GM11168 (cell line): ENCODE data around the gene TESK2.
"Not testable (repeated sequence)": the region's sequence is repeated elsewhere in the genome, so short reads cannot be mapped to it uniquely, and the experiment has no call there.

ENCODE experiments used
- in situ Hi-C: fragments of 300-500 bp; cut with MboI; formaldehyde crosslinking; loops from one replicate; pipeline ENCODE4 v1.12.0; 2022; ENCODE audit warnings: low sequenced_read_pairs; ENCODE audit not compliant: unreplicated experiment

The TESK2 gene

DNA sequence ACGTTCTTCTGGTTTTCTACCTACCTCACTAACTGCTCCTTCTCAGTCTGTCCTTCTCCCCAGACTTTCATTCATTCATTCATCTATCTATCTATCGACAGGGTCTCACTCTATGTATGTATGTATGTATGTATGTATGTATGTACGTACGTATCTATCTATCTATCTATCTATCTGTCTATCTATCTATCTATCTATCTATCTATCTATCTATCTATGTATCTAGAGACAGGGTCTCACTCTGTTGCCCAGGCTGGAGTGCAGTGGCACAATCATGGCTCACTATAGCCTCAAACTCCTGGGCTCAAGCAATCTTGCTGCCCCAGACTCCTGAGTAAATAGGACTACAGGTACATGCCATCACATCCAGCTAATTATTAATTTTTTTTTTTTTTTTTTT, 106.8 kb downstream of the TESK2 start:
- in situ Hi-C loops: not testable (repeated sequence)

DNA sequence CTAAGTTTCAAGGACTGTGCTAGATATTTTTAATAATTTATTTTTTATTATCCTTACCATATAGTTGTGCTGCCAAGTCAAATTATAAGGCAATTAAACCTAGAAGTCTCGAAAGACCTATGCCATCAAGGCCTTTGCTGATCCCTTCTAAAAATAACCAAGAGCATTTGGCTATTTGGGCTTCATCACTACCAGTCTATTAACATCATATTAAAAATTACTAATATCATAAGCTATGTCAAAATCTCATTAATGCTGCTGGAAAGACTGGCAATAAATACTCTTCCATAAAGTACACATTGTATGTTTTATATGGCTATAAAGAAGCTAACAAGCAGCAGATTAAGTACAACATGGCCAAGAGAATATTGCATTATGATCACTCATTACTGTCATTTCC, 107.8 kb downstream of the TESK2 start:
- in situ Hi-C loops: no loop called here

DNA sequence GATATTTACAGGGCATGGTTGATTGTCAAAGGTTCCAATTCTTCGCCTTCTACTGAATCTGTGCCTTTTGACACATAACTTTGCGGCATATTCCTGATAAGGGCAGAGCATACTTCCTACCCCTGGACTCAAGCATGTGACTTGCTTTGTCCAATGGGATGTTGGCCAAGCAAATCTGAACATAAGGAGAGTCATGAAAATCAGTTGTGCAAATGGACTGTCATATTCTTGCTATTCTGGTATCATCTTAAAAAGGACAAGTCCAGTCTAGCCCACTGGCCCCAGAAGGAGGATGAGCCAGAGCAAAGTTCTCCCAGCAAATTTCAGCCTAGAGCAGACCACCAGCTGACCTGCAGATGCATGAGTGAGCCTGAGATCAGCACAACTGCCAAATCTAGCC, 109.7 kb downstream of the TESK2 start:
- in situ Hi-C loops: no loop called here

DNA sequence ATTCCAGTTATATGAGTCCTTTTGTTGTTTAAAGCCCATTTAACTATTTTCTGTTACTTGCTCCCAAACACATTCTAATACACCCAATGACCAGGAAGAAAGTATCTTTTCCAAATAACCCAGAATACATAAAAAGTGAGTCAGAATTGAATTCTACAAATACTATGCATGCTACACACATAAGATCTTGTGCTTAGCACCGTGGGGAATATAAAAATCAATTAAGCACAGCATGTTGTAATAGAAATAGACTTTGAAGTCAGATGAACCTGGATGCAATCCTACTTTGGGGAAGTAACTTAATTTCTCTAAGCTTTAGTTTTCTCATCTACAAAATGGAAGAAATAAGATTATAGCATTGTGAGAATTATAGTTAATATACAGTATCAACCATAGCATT, 110.2 kb downstream of the TESK2 start:
- in situ Hi-C loops: no loop called here

DNA sequence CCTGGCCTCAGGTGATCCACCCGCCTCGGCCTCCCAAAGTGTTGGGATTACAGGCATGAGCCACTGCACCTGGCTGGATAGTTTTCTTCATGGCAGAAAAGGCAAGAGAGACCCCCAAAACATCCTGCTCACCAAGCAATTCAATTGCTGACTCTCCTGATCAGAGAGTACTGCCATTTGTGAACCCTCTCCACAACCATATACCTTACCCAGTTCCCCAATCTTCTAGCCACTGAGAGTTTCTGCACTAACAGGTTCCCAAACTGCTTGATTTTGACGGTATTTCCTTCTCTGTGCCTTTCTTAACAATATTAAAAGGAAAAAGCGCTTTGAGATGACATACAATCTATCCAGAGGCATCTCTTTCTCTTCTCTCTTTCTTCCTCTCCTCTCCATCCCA, 110.8 kb downstream of the TESK2 start:
- in situ Hi-C loops: no loop called here

DNA sequence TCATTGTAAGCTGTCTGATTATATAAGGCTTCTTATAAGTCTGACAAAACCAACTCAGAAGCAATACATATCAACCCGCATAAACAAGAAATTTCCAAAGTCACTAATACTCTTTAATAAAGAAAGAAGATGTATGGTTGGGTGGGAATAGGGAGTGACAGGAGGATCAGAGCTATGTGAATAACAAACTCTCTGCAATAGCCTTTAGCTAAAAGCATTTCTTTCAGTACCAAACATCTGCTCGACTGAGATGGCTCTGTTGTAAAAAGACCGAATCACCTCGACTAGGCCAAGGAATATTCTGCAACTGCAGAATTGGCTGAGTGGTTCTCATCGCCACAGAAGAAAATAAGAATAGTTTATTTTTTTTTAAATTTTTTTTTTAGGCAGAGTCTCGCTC, 111.4 kb downstream of the TESK2 start:
- in situ Hi-C loops: no loop called here

DNA sequence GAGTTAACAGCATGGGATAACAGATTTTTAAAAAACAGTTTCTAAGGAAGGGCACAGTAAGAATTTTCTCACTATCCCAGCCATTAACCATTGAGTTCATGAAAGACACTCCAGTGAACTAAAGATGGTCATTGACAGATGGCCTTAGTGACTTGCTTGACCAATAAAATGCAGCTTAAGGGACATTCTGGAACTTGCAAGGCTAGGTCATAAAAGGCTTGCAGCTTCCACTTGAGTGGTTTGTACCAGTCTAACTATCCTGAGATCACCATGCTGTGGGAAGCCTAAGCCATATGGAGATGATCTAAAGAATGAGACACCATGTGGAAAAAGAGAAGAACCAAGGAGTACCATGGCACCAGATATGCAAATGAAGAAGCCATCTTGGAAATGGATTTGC, 112.8 kb downstream of the TESK2 start:
- in situ Hi-C loops: no loop called here

DNA sequence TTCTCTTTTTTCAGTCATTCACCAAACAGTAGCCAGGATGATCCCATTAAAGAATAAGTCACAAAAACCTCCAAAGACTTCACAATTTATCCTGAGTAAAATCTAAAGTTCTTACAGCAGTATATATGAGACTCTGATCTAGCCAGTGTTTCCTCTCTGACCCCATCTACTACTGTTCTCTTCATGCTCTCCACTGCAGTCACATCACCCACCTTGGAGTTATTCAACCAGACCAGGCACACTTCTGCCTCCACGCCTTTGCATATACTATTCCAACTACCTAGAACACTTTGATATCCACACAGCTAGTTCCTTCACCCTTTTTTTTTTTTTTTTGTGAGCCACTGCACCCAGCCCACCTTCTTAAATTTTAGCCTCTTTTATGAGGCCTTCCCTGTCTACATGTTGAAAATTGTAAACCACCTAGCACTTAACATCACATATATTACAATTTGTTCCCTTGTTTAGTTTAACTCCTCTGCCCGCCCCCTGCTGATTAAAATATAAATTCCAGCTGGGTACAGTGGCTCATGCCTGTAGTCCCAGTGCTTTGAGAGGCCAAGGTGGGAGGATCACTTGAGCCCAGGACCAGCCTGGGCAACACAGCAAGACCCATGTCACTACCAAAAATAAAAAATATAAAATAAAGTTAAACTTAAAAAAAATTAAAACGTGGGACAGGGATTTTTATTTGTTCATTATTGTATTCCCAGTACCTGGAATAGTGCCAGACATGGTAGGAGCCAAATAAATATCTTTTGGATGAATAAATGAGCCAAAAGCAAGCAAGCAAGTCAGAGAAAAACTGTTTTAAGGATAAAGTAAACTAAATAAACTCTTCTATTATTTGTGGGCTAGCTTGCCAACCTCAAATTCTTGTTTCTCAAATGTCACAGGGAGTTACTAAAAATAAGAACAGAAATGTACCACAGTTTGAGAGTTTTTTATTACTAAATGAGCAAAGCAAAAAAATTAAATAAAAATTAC, 115.6 kb downstream of the TESK2 start:
- in situ Hi-C loops: no loop called here

DNA sequence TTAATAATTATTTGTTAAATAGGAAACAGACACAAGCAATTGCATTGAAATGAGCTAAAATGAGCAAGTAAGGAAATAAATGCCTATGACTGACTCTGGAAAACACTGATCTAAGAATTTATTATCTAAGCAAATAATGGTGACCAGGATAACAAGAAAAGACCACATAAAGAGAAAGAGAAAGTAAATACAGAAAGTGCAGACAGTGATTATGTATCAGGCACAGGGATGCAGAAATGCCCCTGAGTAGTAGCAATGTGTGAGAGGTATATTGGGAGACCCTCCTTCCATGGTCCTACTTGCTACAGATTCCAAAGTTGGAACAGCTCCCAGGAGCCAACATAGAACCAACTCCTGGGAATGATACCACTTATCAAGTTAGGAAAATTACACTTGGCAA, 117.4 kb downstream of the TESK2 start:
- in situ Hi-C loops: no loop called here

DNA sequence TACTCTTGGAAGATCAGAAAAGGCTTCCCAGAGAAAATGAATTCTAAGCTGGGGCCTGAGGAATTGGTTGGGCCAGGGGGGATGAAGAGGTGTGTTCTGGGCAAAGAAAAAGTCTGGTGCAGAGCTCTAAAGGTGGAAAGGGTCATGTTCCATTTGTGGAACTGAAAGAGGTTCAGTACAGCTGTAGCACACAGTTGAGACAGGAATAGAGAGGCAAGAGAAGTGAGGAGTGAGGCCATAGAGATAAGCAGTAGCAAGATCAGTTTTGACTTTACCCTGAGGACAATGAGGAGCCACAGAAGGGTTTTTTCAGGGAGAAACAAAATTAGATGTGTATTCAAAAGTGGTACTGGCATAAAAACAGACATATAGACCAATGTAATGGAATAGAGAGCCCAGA, 120.4 kb downstream of the TESK2 start:
- in situ Hi-C loops: no loop called here

DNA sequence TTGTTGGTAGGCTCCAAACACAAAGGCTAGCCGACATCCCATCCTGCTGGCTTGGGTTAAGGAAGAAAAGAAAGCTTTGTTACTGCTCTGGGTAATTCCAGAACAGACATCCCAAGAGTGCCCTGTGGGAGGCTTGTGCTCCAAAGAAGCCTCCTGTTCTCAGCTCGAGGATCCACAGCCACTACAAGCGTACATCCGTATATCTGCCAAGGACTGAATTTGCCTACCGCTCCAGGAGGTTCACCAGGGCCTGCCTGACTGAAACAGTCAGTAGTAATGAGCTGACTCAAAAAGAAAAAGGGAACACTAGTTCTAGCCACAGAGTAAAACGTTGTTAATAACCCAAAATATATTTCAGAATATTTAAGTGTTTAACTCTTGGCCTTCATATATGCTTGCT, 125.9 kb downstream of the TESK2 start:
- in situ Hi-C loops: no loop called here

DNA sequence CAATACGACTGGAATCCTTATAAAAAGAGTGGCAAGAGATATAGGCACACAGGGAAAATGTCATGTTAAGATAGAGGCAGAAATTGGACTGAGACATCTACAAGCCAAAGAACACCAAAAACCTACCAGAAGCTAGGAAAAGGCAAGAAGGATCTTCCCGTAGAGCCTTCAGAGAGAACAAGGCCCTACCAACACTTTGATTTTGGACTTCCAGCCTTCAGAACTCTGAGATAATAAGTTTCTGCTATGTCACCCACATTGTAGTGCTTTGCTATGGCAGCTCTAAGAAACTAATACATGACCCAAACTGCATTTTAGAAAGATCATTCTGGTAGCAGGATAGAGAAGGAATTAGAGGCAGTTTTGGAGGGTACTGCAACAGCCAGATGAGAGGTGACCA, 126.7 kb downstream of the TESK2 start:
- in situ Hi-C loops: no loop called here

DNA sequence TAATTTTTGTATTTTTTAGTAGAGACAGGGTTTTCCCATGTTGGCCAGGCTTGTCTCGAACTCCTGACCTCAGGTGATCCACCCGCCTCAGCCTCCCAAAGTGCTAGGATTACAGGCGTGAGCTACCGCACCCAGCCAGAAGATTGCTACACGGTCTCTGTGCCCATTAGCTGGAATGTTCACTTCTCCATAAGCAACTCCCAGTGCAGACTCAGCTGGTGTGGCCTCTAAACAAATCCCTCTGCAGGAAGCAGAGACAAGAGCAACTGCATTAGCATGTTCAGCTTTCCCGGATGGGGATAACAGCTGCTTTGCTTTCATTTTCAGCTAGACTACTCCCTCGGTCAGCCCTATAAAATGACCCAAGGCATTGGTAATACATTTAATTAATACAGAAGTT, 130.0 kb downstream of the TESK2 start:
- in situ Hi-C loops: not testable (repeated sequence)

DNA sequence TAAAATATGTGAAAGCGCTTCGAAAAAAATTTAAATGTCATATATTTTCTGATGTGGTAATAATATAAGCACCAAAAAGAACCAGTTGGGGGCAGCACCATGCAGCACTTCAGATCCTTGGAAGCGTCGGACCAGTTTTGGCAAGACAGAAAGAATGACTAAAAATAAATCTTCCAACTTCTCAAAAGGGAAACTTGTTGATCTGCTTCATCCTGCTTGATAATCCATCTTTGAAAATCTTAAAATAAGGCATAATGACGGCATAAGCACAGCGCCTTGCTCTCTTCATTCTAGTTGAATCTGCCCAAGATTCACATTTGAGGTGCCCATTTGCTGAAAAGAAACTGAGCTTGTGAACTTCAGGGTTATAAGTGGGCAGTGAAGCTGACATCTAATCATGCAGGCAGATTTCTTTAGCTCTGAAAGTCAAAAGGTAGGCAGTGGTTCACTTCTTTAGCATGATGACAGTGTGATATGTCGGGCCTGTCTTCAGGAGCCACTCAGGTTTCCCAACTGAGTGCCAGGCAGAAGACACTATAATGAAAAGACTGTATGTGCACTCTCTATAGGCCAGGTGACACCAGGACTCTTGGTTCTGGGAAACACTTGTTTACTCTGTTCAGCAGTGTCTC, 131.0 kb downstream of the TESK2 start:
- in situ Hi-C loops: loop anchor here (5.0 kb wide), 1 partner anchor 207 kb away; no protein-coding TSS in a partner anchor

DNA sequence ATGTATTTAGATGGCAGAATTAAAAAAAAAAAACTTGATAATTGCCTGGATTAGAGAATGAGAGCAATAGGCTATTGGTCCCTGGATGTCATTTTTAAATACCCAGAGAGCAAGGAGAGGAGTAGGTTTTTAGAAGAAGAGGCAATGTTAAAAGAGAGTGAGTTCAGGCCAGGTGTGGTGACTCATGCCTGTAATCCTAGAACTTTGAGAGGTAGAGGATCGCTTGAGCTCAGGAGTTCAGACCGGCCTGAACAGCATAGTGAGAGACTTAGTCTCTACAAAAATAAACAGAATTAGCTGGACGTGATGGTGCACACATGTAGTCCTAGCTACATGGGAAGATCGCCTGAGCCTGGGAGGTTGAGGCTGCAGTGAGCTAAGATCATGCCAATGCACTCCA, 134.8 kb downstream of the TESK2 start:
- in situ Hi-C loops: loop anchor here (5.0 kb wide), 1 partner anchor 211 kb away; no protein-coding TSS in a partner anchor

DNA sequence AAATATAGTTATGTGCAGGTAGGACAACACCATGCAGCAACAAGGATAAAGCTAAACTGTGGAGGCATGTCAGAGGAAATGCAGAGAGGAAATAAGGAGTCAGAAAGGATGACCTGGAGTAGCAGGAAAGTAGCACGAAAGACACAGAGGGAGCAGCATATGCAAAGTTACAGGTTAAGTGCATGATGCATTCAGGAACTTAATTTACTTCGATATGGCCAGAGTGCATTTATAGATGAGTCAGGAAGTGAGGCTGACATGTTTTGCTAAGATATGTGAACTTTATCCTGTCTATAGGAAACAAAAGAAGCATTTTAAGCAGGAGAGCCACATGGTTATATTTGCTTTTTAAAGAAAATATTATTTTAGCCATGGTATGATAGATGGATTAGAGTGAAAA, 135.3 kb downstream of the TESK2 start:
- in situ Hi-C loops: loop anchor here (5.0 kb wide), 1 partner anchor 212 kb away; no protein-coding TSS in a partner anchor

DNA sequence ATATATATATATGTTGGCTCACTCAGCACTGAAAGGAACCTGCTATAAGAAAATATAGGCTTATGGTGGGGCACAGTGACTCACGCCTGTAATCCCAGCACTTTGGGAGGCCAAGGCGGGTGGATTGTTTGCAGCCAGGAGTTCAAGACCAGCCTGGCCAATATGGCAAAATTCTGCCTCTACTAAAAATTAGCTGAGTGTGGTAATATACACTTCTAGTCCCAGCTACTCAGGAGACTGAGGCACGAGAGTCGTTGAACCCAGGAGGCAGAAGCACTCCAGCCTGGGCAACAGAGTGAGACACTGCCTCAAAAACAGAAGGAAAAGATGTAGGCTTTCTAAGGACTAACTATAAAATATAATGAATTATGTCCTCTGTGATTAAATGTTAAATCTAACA, 136.1 kb downstream of the TESK2 start:
- in situ Hi-C loops: loop anchor here (5.0 kb wide), 2 partner anchors 137 to 212 kb away; partner anchors contain the start of gene TESK2

DNA sequence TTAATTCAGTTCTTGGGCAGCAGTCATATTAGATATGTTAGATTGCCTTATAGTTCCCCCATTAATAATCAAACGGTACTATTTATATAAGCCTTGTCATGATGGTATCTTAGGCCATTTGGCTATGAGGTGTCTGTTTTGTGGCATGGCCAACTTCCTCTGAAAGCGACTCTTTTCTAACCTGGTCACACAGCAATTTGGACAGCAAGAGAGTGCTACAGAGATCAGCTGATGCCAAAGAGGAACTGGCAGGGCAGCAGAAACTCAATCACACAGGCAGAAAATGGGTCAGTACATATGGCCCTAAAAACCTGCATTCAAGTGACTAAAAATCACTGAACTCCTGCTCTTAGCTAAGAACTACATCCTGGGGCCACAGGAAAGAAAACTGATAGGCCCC, 137.3 kb downstream of the TESK2 start:
- in situ Hi-C loops: loop anchor here (5.0 kb wide), 1 partner anchor 139 kb away; the partner anchor contains the start of gene TESK2

DNA sequence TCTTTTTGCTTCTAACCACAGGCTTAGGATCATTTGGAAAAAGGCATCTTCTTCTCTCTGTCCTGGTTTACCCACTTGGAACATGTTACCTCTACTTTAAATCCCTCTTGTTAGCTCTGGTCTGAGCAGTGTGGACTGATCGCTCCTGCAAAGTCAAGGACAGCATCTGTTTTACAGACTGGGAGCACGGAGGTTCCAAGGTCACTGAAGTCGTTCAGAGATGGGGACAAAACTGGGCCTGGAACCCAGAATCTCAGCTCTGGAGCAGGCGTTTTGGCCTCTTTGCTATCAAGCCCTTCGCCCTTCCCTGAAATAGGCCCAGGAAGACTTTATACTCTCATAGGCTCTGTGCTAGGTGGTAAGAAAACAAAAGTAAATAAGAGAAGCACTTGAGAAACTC, 139.5 kb downstream of the TESK2 start:
- in situ Hi-C loops: loop anchor here (5.0 kb wide), 1 partner anchor 141 kb away; the partner anchor contains the start of gene TESK2

DNA sequence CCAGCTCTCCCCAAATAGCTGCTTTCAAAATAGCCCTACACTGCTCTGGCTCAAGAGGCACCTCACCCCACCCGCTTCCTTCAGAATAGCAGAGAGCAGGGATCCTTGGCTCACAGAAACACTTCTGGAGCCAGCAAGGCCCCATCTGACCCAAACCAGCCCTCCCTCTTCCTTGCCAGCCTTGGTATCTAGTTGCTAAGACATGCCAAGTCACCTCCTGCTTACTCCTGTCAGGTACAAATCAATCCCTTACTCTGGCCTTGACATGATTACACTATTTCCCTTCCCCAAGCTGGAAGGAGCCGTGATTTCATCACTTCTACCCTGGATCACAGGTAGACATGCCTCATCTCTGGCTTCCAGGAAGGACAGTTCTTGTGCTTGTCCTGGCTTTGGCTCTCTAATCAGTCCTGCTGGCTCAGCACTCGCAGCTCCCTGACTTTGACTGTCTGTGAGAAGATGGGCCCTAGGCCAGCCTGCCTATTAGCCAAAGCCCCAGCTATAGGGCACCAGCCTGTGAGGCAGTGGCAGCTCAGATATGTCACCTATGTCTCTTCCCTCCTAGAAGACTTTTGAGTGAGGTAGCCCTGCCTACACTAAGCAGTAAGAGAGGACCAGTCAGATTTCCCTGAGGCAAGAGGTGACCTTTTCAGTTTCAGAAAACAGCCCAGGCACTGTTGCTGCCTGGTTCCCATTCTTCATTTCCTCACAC, 141.8 kb downstream of the TESK2 start:
- in situ Hi-C loops: no loop called here

DNA sequence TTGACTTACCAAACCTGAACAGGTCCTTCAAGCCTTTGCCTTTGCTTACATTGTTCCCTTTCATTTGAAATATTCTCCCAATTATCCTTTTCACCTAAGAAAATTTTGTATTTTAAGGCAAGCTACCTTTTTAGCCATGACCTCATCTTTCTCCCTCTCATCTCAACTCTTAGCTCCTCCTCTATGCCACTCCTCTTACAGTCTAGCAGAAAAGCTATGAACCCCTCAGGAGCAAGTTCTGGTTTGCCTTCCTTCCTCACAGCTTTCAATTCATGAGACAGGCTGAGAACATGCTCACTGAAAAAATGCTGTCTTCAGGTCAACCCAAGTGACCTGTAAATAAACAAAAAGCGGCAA, 142.4 kb downstream of the TESK2 start:
- in situ Hi-C loops: no loop called here
